Endothelial cell of umbilical vein (primary cell): ENCODE results near the gene SDCCAG8.

ENCODE experiments used
- CTCF ChIP-seq, 2 donors: IDR thresholded peaks; 1 replicate in 1 of 2; 2 replicates in 1 of 2; pipeline ENCODE4 v1.5.1; 2011; ENCODE audit warnings: low read length in 2 of 2, mild to moderate bottlenecking in 2 of 2, moderate library complexity in 2 of 2, control low read depth in 1 of 2, inconsistent platforms in 1 of 2, low read depth in 1 of 2; ENCODE audit not compliant: insufficient read depth in 1 of 2; ENCODE audit errors: extremely low read depth in 1 of 2
- EZH2 ChIP-seq: IDR thresholded peaks from 2 replicates; pipeline ENCODE4 v1.6.1; 2012; ENCODE audit warnings: borderline replicate concordance, low read depth, mild to moderate bottlenecking, moderate library complexity, low read length, inconsistent platforms; ENCODE audit not compliant: severe bottlenecking
- FOS ChIP-seq: IDR thresholded peaks from 2 replicates; pipeline ENCODE4 v1.6.1; 2011; ENCODE audit warnings: mild to moderate bottlenecking, low read length, moderate library complexity, borderline replicate concordance; ENCODE audit not compliant: insufficient read depth
- JUN ChIP-seq: IDR thresholded peaks from 2 replicates; pipeline ENCODE4 v1.6.1; 2011; ENCODE audit warnings: borderline replicate concordance, low read depth; ENCODE audit not compliant: insufficient read length, insufficient read depth
- MYC ChIP-seq: IDR thresholded peaks from one replicate; pipeline ENCODE4 v1.6.1; 2011; ENCODE audit warnings: mild to moderate bottlenecking, low read depth, low read length
- POLR2A ChIP-seq: IDR thresholded peaks from 2 replicates; pipeline ENCODE4 v1.6.1; 2012; ENCODE audit warnings: low read depth, mild to moderate bottlenecking, control low read depth, low read length
- POLR2AphosphoS5 ChIP-seq: IDR thresholded peaks from 2 replicates; pipeline ENCODE4 v1.6.1; 2012; ENCODE audit warnings: low read depth, mild to moderate bottlenecking, control low read depth, low read length, moderate library complexity; ENCODE audit not compliant: insufficient read depth
- TF ChIP-seq, protein P1 (sequence below): IDR thresholded peaks from 2 replicates; pipeline ENCODE4 v1.6.1; 2011; ENCODE audit not compliant: insufficient read depth, insufficient read length

- TF ChIP-seq CTCF (IDR thresholded peaks at IDR 0.05; ENCODE audit: extremely low read depth in 1 of 2, insufficient read depth in 1 of 2, low read depth in 1 of 2, low read length in 2 of 2) = no peak
- TF ChIP-seq POLR2A = no peak
- TF ChIP-seq JUN = no peak
- TF ChIP-seq MYC = no peak
- no peak for TF ChIP-seq POLR2AphosphoS5
- TF ChIP-seq, protein P1, sequence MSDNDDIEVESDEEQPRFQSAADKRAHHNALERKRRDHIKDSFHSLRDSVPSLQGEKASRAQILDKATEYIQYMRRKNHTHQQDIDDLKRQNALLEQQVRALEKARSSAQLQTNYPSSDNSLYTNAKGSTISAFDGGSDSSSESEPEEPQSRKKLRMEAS = no peak
- no peak for TF ChIP-seq EZH2
- TF ChIP-seq FOS = no peak
Measured at GRCh38 chr1:243250102-243250501, 5.7 kb upstream of the SDCCAG8 start.
